NCI-H748 (cell line): ENCODE data around the gene SH2D4B.

Experiments used
- DNase-seq: peaks from one replicate; lab custom pipeline; 2025; ENCODE audit not compliant: unreplicated experiment; lab: John Stamatoyannopoulos, UW

SH2D4B gene

GRCh38 chr10:80585812-80586211 is 48.1 kb downstream of the SH2D4B start:
- no peak for DNase-seq

GRCh38 chr10:80588546-80588945 is 50.8 kb downstream of the SH2D4B start:
- DNase-seq = no peak

- DNase-seq = no peak
Observed at GRCh38 chr10:80589726-80590373, 52.1 kb downstream of the SH2D4B start.

GRCh38 chr10:80590585-80591125 is 53.0 kb downstream of the SH2D4B start:
- DNase-seq = no peak

GRCh38 chr10:80596391-80597257 is 58.9 kb downstream of the SH2D4B start:
- peak; percentile 17 for DNase-seq

GRCh38 chr10:80598084-80598798 is 60.5 kb downstream of the SH2D4B start:
- DNase-seq = no peak

- no peak for DNase-seq
Observed at GRCh38 chr10:80598951-80599350, 61.2 kb downstream of the SH2D4B start.

- peak; percentile 47 for DNase-seq
Observed at GRCh38 chr10:80599424-80599847, 61.7 kb downstream of the SH2D4B start.

- DNase-seq = no peak
Observed at GRCh38 chr10:80600256-80600655, 62.6 kb downstream of the SH2D4B start.

- no peak for DNase-seq
Observed at GRCh38 chr10:80602881-80603280, 65.2 kb downstream of the SH2D4B start.

GRCh38 chr10:80603516-80603915 is 65.8 kb downstream of the SH2D4B start:
- no peak for DNase-seq

- no peak for DNase-seq
Observed at GRCh38 chr10:80608706-80609105, 71.0 kb downstream of the SH2D4B start.

GRCh38 chr10:80609331-80609730 is 71.6 kb downstream of the SH2D4B start:
- no peak for DNase-seq

GRCh38 chr10:80611481-80612185 is 73.9 kb downstream of the SH2D4B start:
- no peak for DNase-seq

GRCh38 chr10:80612261-80612660 is 74.6 kb downstream of the SH2D4B start:
- DNase-seq = no peak

- no peak for DNase-seq
Observed at GRCh38 chr10:80613466-80614170, 75.9 kb downstream of the SH2D4B start.

- DNase-seq = no peak
Observed at GRCh38 chr10:80614576-80615416, 77.1 kb downstream of the SH2D4B start.

GRCh38 chr10:80617807-80618206 is 80.1 kb downstream of the SH2D4B start:
- no peak for DNase-seq

GRCh38 chr10:80619036-80619435 is 81.3 kb downstream of the SH2D4B start:
- DNase-seq = no peak
